ENCODE measurements around the gene GABRB1.

GRCh38 chr4:47410271-47410670, 378.9 kb downstream of the GABRB1 start:
- TF ChIP-seq, protein P1, sequence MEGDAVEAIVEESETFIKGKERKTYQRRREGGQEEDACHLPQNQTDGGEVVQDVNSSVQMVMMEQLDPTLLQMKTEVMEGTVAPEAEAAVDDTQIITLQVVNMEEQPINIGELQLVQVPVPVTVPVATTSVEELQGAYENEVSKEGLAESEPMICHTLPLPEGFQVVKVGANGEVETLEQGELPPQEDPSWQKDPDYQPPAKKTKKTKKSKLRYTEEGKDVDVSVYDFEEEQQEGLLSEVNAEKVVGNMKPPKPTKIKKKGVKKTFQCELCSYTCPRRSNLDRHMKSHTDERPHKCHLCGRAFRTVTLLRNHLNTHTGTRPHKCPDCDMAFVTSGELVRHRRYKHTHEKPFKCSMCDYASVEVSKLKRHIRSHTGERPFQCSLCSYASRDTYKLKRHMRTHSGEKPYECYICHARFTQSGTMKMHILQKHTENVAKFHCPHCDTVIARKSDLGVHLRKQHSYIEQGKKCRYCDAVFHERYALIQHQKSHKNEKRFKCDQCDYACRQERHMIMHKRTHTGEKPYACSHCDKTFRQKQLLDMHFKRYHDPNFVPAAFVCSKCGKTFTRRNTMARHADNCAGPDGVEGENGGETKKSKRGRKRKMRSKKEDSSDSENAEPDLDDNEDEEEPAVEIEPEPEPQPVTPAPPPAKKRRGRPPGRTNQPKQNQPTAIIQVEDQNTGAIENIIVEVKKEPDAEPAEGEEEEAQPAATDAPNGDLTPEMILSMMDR (conservative IDR thresholded peaks at IDR 0.05; ENCODE audit: low read depth, low read length) = no peak
- no peak for TF ChIP-seq EZH2 (IDR thresholded peaks at IDR 0.05; ENCODE audit: low read length, unreplicated experiment)
- no peak for TF ChIP-seq EZH2phosphoT487 (IDR thresholded peaks at IDR 0.05; ENCODE audit: borderline replicate concordance, low read length)
